CD14-positive monocyte (primary cell): ENCODE measurements around the gene TP73. TPM values are rescaled to one million over a fixed set of nuclear protein-coding genes. Genes with fewer than 3 reads are reported as not detected.

Experiments used
- DNase-seq, 3 donors: peaks; one replicate each; pipeline ENCODE4 v3.0.0-alpha.2; 2011 to 2022
- H2AFZ ChIP-seq: 2 replicates; pipeline ENCODE4 v1.6.0; 2012; ENCODE audit warnings: mild to moderate bottlenecking, low read depth, low read length, inconsistent platforms; ENCODE audit not compliant: insufficient read depth, poor library complexity, severe bottlenecking
- H3K27ac ChIP-seq, 2 donors: 1 replicate in 1 of 2; 2 replicates in 1 of 2; pipeline ENCODE4 v1.5.1; 2012 to 2013; ENCODE audit warnings: low read length in 2 of 2, control low read depth in 1 of 2, inconsistent platforms in 1 of 2, low read depth in 1 of 2, mild to moderate bottlenecking in 1 of 2
- H3K27me3 ChIP-seq, 2 donors: one replicate each; pipeline versions ENCODE4 v1.6.0 to v1.6.1; 2011 to 2013; ENCODE audit warnings: low read length in 2 of 2; ENCODE audit not compliant: control insufficient read depth in 2 of 2, insufficient read depth in 2 of 2
- H3K36me3 ChIP-seq, 2 donors: replicated peaks in 1 of 2; 1 replicate in 1 of 2; 2 replicates in 1 of 2; pipeline versions ENCODE4 v1.5.1 to v1.6.1; 2012 to 2013; ENCODE audit warnings: low read length in 2 of 2, control low read depth in 1 of 2, inconsistent platforms in 1 of 2, mild to moderate bottlenecking in 1 of 2; ENCODE audit not compliant: insufficient read depth in 2 of 2, control insufficient read depth in 1 of 2
- H3K4me1 ChIP-seq, 2 donors: 1 replicate in 1 of 2; 2 replicates in 1 of 2; pipeline versions ENCODE4 v1.5.1 to v1.6.1; 2012 to 2013; ENCODE audit warnings: low read length in 2 of 2, control low read depth in 1 of 2, inconsistent platforms in 1 of 2, mild to moderate bottlenecking in 1 of 2, moderate library complexity in 1 of 2; ENCODE audit not compliant: insufficient read depth in 2 of 2, control insufficient read depth in 1 of 2
- H3K4me2 ChIP-seq: replicated peaks from 2 replicates; pipeline ENCODE3; 2012; ENCODE audit warnings: low read length, moderate library complexity, mild to moderate bottlenecking; ENCODE audit not compliant: poor library complexity, severe bottlenecking; ENCODE audit errors: extremely low read depth
- H3K4me3 ChIP-seq, 3 experiments: fragments of 200-600 bp in 1 of 3; sonication (generic) in 1 of 3; replicated peaks in 1 of 3; 1 replicate in 2 of 3; 2 replicates in 1 of 3; pipeline ENCODE4 v1.5.1; 2011 to 2013; ENCODE audit warnings: low read length in 3 of 3, mild to moderate bottlenecking in 3 of 3, control low read depth in 2 of 3, low read depth in 2 of 3, inconsistent platforms in 1 of 3, moderate library complexity in 1 of 3
- H3K79me2 ChIP-seq: 2 replicates; pipeline ENCODE4 v1.6.0; 2012; ENCODE audit warnings: mild to moderate bottlenecking, control low read depth, inconsistent platforms, low read length, moderate library complexity; ENCODE audit not compliant: insufficient read depth
- H3K9ac ChIP-seq: 2 replicates; pipeline ENCODE4 v1.6.0; 2017; ENCODE audit warnings: low read length, mild to moderate bottlenecking; ENCODE audit not compliant: insufficient read depth, poor library complexity, severe bottlenecking
- H3K9me3 ChIP-seq, 2 donors: replicated peaks in 1 of 2; 1 replicate in 1 of 2; 2 replicates in 1 of 2; pipeline versions ENCODE4 v1.5.1 to v1.6.1; 2012 to 2013; ENCODE audit warnings: low read length in 2 of 2, control low read depth in 1 of 2; ENCODE audit not compliant: control insufficient read depth in 1 of 2, insufficient read depth in 1 of 2
- H4K20me1 ChIP-seq: 2 replicates; pipeline ENCODE4 v1.6.0; 2012; ENCODE audit warnings: mild to moderate bottlenecking, low read length, control low read depth, moderate library complexity; ENCODE audit not compliant: insufficient read depth
- H3K27ac Mint-ChIP-seq, 7 donors: one replicate each; pipeline ENCODE4 v1.8.0; 2020; ENCODE audit warnings: mild to moderate bottlenecking in 7 of 7, mixed read lengths in 7 of 7, moderate library complexity in 6 of 7, inconsistent platforms in 2 of 7
- H3K27me3 Mint-ChIP-seq, 3 donors: one replicate each; pipeline ENCODE4 v1.8.0; 2021 to 2022; ENCODE audit warnings: low read depth in 3 of 3, mild to moderate bottlenecking in 3 of 3, mixed read lengths in 3 of 3, moderate library complexity in 3 of 3, inconsistent platforms in 1 of 3
- H3K36me3 Mint-ChIP-seq, 2 donors: one replicate each; pipeline ENCODE4 v1.8.0; 2020; ENCODE audit warnings: mixed read lengths in 2 of 2, inconsistent platforms in 1 of 2, mild to moderate bottlenecking in 1 of 2
- H3K4me1 Mint-ChIP-seq: one replicate; pipeline ENCODE4 v1.8.0; 2020; ENCODE audit warnings: mild to moderate bottlenecking, mixed read lengths
- H3K4me3 Mint-ChIP-seq, 2 donors: one replicate each; pipeline ENCODE4 v1.8.0; 2020; ENCODE audit warnings: mild to moderate bottlenecking in 2 of 2, mixed read lengths in 2 of 2, moderate library complexity in 1 of 2
- H3K9me3 Mint-ChIP-seq, 7 donors: one replicate each; pipeline ENCODE4 v1.8.0; 2020 to 2022; ENCODE audit warnings: mixed read lengths in 7 of 7, mild to moderate bottlenecking in 6 of 7, moderate library complexity in 6 of 7, inconsistent platforms in 2 of 7
- WGBS: methylation state at CpG from one replicate; pipeline ENCODE4 v1.1.5; 2013; ENCODE audit warnings: missing lambda C conversion rate; ENCODE audit not compliant: insufficient coverage; 5-methylcytosine and 5-hydroxymethylcytosine counted together
- intact Hi-C, 2 donors: fragments of 100-400 bp; cut with micrococcal nuclease; formaldehyde crosslinking; loops; one replicate each; pipeline versions ENCODE4 v1.15.0 to v1.15.1; 2023
- polyA plus RNA-seq, 3 donors: library from polyadenylated mRNA; depleted of rRNA in 1 of 3; unstranded in 2 of 3; stranded (reverse) in 1 of 3; fragments of 300-500 nt in 2 of 3; fragments of >200 nt in 1 of 3; fragmentation: Illumina TruSeq in 2 of 3; gene quantifications; 1 replicate in 2 of 3; 2 replicates in 1 of 3; pipeline ENCODE4 v1.2.3, GENCODE V29; 2012 to 2021
- TF ChIP-seq, protein P1 (sequence below): fragments of 200-600 bp; IDR thresholded peaks from one replicate; pipeline ENCODE4 v1.8.0; 2022; ENCODE audit warnings: antibody characterized with exemption, mild to moderate bottlenecking

TP73 gene
- polyA plus RNA-seq, 3 donors: 0.21 to 0.42 TPM; not detected in 1

- peaks cover 31% of the 10 kb centered on the region for H3K4me1 Mint-ChIP-seq
- H3K27ac Mint-ChIP-seq: no peak overlapping the region
- no peaks in the 10 kb centered on the region for H4K20me1 ChIP-seq
- 98% methylated on average over 14 of the region's 18 CpGs for WGBS
- no peaks in the 10 kb centered on the region for H3K36me3 Mint-ChIP-seq
- H3K4me3 Mint-ChIP-seq: no peak overlapping the region
- H3K9ac ChIP-seq: no peak overlapping the region
- no peak for DNase-seq
- H3K27ac ChIP-seq: no peak overlapping the region
- no peaks in the 10 kb centered on the region for H3K9me3 Mint-ChIP-seq
- H2AFZ ChIP-seq: no peak overlapping the region
- H3K79me2 ChIP-seq: no peaks in the 10 kb centered on the region
- H3K4me3 ChIP-seq: no peak overlapping the region
- peaks cover 0 to 16% of the 10 kb centered on the region in 2 donors for H3K27me3 ChIP-seq
- peaks cover 24 to 33% of the 10 kb centered on the region in 2 donors for H3K4me1 ChIP-seq
- H3K9me3 ChIP-seq: no peaks in the 10 kb centered on the region
- TF ChIP-seq, protein P1, sequence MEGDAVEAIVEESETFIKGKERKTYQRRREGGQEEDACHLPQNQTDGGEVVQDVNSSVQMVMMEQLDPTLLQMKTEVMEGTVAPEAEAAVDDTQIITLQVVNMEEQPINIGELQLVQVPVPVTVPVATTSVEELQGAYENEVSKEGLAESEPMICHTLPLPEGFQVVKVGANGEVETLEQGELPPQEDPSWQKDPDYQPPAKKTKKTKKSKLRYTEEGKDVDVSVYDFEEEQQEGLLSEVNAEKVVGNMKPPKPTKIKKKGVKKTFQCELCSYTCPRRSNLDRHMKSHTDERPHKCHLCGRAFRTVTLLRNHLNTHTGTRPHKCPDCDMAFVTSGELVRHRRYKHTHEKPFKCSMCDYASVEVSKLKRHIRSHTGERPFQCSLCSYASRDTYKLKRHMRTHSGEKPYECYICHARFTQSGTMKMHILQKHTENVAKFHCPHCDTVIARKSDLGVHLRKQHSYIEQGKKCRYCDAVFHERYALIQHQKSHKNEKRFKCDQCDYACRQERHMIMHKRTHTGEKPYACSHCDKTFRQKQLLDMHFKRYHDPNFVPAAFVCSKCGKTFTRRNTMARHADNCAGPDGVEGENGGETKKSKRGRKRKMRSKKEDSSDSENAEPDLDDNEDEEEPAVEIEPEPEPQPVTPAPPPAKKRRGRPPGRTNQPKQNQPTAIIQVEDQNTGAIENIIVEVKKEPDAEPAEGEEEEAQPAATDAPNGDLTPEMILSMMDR: no peak
- intact Hi-C loops: no loop called here
- no peak overlapping the region for H3K4me2 ChIP-seq
- H3K36me3 ChIP-seq: no peaks in the 10 kb centered on the region
- H3K27me3 Mint-ChIP-seq: peaks cover 14 to 25% (median 15%) of the 10 kb centered on the region in 3 donors
Observed at GRCh38 chr1:3607703-3608065, 44.6 kb upstream of the TP73 start.

- intact Hi-C loops: no loop called here
- DNase-seq: no peak
- H4K20me1 ChIP-seq: no peaks in the 10 kb centered on the region
- H3K4me3 Mint-ChIP-seq: no peak overlapping the region
- no peaks in the 10 kb centered on the region for H3K9me3 Mint-ChIP-seq
- H3K27me3 Mint-ChIP-seq: peaks cover 14 to 28% (median 20%) of the 10 kb centered on the region in 3 donors
- 85% methylated on average over 7 of the region's 7 CpGs for WGBS
- no peaks in the 10 kb centered on the region for H3K9me3 ChIP-seq
- H3K4me1 Mint-ChIP-seq: peaks cover 28% of the 10 kb centered on the region
- no peak overlapping the region for H3K27ac ChIP-seq
- H3K27ac Mint-ChIP-seq: no peak overlapping the region
- TF ChIP-seq, protein P1: no peak
- H3K4me1 ChIP-seq: peaks cover 24 to 33% of the 10 kb centered on the region in 2 donors
- H3K79me2 ChIP-seq: no peaks in the 10 kb centered on the region
- H3K36me3 Mint-ChIP-seq: no peaks in the 10 kb centered on the region
- H3K27me3 ChIP-seq: peaks cover 0 to 16% of the 10 kb centered on the region in 2 donors
- no peak overlapping the region for H3K4me3 ChIP-seq
- H2AFZ ChIP-seq: no peak overlapping the region
- no peak overlapping the region for H3K4me2 ChIP-seq
- H3K9ac ChIP-seq: no peak overlapping the region
- H3K36me3 ChIP-seq: no peaks in the 10 kb centered on the region
Observed at GRCh38 chr1:3608154-3608553, 44.2 kb upstream of the TP73 start.
